LNCaP clone FGC (cell line): ENCODE measurements around the gene LRP6.

Experiments
- DNase-seq: peaks from one replicate; pipeline ENCODE4 v3.0.0-alpha.2; 2011; ENCODE audit warnings: low read depth
- H3K4me3 ChIP-seq: 2 replicates; pipeline ENCODE4 v1.5.1; 2011; ENCODE audit warnings: mild to moderate bottlenecking, low read depth, low read length, control low read depth
- CTCF ChIP-seq: IDR thresholded peaks from 2 replicates; pipeline ENCODE4 v1.5.1; 2012; ENCODE audit warnings: mild to moderate bottlenecking; ENCODE audit not compliant: control insufficient read depth, insufficient read depth; ENCODE audit errors: extremely low read depth

The LRP6 gene

GRCh38 chr12:12091977-12092663 lies 174.7 kb downstream of the LRP6 start:
- DNase-seq = no peak

GRCh38 chr12:12091071-12091470 lies 175.8 kb downstream of the LRP6 start:
- no peak for TF ChIP-seq CTCF
- no peak overlapping the region for H3K4me3 ChIP-seq
- DNase-seq = no peak

More at GRCh38 chr12:12091977-12092663, 174.7 kb downstream of the LRP6 start:
- 0 out of 2 replicates have a peak, but pooled peaks have one; percentile 15 for TF ChIP-seq CTCF
- H3K4me3 ChIP-seq = no peak overlapping the region

GRCh38 chr12:12088761-12089160 lies 178.1 kb downstream of the LRP6 start:
- TF ChIP-seq CTCF = no peak
- H3K4me3 ChIP-seq = no peak overlapping the region
- DNase-seq = no peak

GRCh38 chr12:12088147-12088546 lies 178.7 kb downstream of the LRP6 start:
- no peak for TF ChIP-seq CTCF
- H3K4me3 ChIP-seq = no peak overlapping the region
- DNase-seq = no peak

- TF ChIP-seq CTCF = no peak
- H3K4me3 ChIP-seq = no peak overlapping the region
- DNase-seq = no peak
Observed at GRCh38 chr12:12087693-12088034, 179.2 kb downstream of the LRP6 start.

- TF ChIP-seq CTCF = no peak
- DNase-seq = no peak
- no peak overlapping the region for H3K4me3 ChIP-seq
Observed at GRCh38 chr12:12086973-12087692, 179.7 kb downstream of the LRP6 start.

GRCh38 chr12:12086362-12086761 lies 180.5 kb downstream of the LRP6 start:
- TF ChIP-seq CTCF = no peak
- peak; percentile 90 for DNase-seq
- H3K4me3 ChIP-seq = no peak overlapping the region
